Activated effector memory CD4-positive, alpha-beta T cell treated with Interleukin-2 at 50 U/mL for 16 hours (primary cell): Measurements from ENCODE around the gene TCTN3.
"Not testable (repeated sequence)": the region's sequence is repeated elsewhere in the genome, so short reads cannot be mapped to it uniquely, and the experiment has no call there.

Experiments used
- DNase-seq: peaks from one replicate; pipeline ENCODE4 v3.0.0-alpha.2; 2020

The TCTN3 gene

GRCh38 chr10:95675403-95676116 lies 18.2 kb downstream of the TCTN3 start:
- no peak for DNase-seq

DNA sequence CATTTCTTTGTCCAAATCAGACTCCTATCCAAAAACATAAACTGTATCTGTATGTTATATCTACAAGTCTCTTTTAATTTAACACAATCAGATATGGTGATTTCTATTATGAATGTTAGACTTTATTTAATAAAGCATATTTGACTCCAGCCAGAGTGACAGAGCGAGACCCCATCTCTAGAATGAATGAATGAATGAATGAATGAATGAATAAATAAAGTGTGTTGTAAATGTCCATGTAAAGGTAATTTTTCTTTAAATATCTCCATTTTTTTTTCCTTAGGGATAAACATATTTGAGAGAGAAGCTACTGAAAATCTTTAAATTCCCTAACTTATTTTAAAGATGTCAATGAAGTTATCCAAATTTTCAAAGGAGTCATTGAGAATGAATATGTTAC lies 19.1 kb downstream of the TCTN3 start:
- no peak for DNase-seq

DNA sequence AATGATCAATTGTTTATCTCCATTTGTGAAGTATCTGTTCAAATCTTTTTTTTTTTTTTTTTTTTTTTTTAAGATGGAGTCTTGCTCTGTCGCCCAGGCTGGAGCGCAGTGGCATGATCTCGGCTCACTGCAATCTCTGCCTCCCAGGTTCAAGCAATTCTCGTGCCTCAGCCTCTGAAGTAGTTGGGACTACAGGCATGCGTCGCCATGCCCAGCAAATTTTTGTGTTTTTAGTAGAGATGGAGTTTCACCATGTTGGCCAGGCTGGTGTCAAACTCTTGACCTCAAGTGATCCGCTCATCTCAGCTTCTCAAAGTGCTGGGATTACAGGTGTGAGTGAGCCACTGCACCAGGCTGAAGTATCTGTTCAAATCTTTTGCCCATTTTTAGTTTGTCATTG lies 21.1 kb downstream of the TCTN3 start:
- not testable (repeated sequence) for DNase-seq

DNA sequence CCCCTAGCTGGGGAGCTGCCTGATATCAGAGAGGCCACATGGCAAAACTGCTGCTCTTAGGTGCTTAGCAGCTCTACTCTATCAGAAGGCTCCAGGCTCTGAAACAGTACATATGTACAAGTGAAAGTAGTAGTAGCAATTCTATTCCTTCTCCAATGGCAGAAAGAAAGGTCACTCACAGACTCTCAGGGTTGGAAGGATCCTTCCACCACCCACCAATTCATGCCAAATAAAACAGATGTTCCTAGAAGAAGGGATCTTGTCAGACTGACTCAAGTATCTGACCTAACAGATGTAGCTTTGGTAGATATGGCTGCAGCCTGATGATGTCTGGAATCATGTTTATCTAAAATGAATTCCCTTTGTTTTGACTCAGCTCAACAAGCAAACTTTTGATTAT lies 29.2 kb downstream of the TCTN3 start:
- DNase-seq, result no peak

DNA sequence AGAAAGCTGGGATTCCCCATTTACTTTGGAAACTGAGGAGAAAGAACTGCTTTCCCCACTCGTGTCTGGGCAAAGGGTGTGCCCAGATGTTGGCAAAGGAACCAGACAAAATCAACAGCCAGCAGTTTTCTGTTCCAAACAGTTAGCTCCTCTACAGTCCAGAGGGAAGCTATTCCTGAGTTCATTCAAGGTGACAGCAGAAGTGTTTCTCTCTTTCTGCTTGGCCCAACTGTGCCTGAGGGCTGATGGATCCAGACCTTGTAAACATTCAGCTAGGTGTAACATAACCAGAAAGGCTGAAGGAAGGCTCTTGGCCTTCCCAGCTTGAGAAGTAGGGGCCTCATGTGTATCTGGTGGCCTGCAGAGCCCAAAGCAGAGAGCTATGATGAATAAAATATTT lies 30.2 kb downstream of the TCTN3 start:
- DNase-seq, result no peak

GRCh38 chr10:95661818-95662217 lies 31.9 kb downstream of the TCTN3 start:
- no peak for DNase-seq

- no peak for DNase-seq
Observed at GRCh38 chr10:95660283-95660682, 33.4 kb downstream of the TCTN3 start.

GRCh38 chr10:95657250-95657649 lies 36.5 kb downstream of the TCTN3 start:
- no peak for DNase-seq

DNA sequence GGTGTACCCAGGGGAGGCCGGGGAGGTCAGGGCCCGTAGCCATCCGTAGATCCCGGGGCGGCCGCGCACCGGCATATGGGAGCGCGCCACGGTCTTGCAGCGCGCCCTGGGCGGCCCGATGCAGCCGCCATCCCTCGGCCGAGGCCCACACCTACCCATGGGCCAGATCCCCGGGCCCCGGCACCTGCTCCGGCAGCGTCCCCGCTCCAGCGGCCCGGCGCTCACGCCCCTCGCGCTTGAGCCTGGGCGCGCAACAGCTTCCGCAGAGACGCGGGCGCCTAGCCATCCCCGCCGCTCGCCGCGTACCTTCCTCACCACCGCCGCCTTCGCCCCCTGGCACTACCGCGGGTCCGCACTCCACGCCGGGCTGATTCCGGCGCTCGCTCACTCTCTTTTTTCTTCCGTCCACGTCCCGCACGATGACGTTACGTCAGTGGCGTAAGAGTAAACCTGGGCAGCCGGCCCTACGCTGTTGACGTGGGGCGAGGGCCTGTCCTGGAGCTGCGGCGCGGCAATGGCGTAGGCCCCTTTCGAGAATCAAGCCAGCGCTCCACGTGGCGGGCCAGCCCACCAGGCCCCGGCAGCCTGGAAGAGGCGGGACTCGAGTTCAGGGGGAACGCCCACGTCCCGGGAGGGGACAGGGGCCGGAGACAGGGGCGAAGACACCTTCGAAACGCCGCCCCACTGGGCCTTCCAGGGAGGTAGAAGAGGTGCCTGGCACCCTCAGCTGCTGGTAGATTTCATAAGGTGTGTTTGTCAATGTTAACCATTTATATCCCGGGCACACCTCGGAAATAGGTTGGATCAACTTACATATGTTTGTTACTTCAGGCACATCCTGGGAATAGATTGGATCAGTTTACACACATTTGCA lies 37.2 kb downstream of the TCTN3 start, which contains the start of gene ALDH18A1:
ALDH18A1 (minus strand) TSS at position 421 of the 874 bp plus-strand sequence. CDS start 3,334 bp downstream, outside the sequence.
- peak; percentile 87 for DNase-seq

DNA sequence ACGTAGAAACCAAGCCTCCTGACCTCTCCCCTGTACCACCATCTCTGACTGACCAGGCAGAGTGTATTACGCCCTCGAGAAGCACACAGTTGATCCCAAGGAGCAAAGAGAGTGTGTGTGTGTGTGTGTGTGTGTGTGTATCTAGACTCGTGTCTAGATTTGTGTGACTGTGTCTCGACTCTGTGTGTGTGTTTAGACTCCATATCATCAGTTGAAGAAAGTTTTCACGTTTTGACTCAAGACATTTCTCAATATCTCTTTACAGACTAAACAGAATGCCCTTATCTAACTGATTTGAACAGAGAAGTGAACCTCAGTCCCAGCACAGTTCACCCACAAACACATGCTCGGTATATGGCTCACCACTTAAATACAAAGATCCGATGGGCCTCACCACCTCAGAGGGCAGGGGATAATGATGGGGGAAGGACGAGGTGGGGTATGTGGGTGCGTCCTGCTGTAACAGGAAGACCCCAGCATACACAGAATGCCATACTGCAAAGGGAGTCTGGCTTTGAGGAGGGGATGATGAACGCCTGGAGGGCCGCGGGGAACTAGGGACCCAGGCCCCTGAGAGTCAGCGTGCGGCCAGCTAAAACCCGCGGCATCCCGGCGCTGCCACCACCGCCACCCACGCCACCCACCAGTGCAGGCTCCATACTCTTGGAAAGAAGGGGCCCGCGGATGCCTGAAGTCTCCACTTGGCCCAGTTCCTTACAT lies 38.0 kb downstream of the TCTN3 start:
- DNase-seq, result peak; percentile 1

DNA sequence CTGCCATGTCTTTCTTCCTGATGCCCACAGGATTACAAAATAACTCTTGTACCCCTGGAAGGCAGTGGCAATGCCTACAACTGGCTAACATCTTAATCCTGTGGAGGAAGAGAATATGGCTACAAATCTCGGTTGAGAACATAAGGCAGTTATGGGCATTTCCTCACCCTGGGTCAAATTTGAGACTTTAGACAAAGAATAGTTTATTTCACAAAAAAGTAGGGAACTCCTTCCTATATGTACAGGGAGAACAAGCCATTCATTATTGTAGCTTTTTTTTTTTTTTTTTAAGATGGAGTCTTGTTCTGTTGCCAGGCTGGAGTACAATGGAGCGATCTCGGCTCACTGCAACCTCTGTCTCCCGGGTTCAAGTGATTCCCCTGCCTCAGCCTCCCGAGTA lies 39.8 kb downstream of the TCTN3 start:
- DNase-seq, result no peak

DNA sequence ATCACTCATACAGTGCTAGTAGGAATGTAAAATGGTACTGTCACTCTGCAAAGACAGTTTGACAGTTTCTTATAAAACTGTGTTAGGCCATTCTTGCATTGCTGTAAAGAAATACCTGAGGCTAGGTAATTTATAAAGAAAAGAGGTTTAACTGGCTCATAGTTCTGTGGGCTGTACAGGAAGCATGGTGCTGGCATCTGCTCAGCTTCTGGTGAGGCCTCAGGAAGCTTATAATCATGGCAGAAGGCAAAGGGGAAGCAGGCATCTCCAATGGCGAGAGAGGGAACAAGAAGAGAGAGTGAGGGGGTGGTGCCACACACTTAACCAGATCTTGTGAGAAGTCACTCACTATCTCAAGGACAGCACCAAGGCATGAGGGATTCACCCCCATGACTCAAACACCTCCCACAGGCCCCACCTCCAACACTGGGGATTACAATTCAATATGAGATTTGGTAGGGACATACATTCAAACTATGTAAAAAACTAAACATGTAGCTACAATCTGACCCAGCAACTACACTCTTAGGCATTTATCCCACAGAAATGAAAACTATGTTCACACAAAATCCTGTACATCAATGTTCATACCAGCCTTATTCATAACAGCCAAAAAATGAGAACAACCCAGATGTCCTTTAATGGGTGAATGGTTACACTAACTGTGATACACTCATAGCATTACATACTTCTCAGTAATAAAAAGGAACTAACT lies 42.2 kb downstream of the TCTN3 start:
- no peak for DNase-seq

GRCh38 chr10:95650232-95650631 lies 43.5 kb downstream of the TCTN3 start:
- DNase-seq, result no peak

DNA sequence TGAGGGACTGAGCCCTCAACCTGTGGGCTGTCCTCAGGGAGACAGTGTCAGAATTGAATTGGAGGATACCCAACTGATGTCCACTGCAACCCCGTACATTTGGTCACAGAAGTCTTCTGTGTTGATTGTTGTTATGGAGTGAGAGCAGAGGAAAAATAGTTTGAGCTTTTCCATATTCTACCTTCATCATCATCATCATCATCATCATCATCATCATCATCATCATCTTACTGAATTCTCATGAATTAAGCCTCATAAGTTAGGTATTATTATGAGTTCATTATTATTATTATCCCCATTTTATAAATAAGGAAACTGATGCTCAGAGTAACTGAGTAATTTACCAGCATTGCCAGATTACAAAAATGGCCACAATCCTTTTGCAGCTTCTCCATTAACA lies 45.6 kb downstream of the TCTN3 start:
- DNase-seq, result no peak

- no peak for DNase-seq
Observed at GRCh38 chr10:95646160-95646559, 47.6 kb downstream of the TCTN3 start.

DNA sequence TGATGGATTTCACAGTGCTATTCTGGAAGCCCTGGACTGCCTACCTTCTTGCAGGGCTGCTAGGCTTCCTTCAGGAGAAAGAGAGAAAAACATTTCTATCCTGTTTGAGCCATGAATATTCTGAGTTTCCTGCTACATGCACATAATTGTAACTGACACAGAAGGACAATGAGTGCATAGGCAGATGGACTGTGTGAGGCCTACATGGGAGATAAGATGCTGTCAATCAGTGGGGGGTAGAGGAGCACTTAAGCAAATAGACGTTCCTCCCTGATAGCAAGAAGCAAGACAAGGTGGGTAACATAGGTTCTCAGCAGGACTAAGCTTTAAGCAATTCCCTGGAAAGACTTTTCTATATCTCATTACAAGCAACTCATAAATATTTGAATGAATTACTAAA lies 48.8 kb downstream of the TCTN3 start:
- no peak for DNase-seq

GRCh38 chr10:95640891-95641315 lies 52.8 kb downstream of the TCTN3 start:
- DNase-seq, result no peak

- no peak for DNase-seq
Observed at GRCh38 chr10:95637911-95638310, 55.8 kb downstream of the TCTN3 start.

- no peak for DNase-seq
Observed at GRCh38 chr10:95637140-95637539, 56.6 kb downstream of the TCTN3 start.

DNA sequence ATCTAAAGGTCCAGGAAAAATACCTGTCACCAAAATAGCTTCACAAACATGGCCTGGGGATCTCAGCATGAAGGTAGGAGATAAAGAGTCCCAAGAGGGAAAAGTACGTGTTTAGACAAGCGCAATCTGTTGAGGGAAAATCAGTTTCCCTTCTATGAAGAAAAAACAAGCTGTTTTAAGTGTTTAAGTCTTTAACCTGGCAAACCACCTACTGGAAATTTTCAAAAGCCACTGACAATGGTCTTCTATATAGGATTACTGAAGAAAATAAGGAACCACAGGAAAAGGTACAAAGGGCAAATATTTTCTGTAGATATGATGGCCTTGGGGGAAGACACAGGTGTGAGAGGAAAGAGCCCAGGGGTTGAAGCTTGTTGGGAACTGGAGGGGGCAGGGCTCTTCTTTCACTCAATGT lies 58.4 kb downstream of the TCTN3 start:
- DNase-seq, result no peak

- no peak for DNase-seq
Observed at GRCh38 chr10:95628786-95629185, 64.9 kb downstream of the TCTN3 start.

- DNase-seq, result no peak
Observed at GRCh38 chr10:95626500-95626899, 67.2 kb downstream of the TCTN3 start.

- DNase-seq, result not testable (repeated sequence)
Observed at GRCh38 chr10:95620415-95620814, 73.3 kb downstream of the TCTN3 start.
